Measurements from ENCODE around the gene ASTL. TPM values are rescaled to one million over a fixed set of nuclear protein-coding genes. Genes with fewer than 3 reads are reported as not detected.

ASTL gene
- not detected in 2 replicates for total RNA-seq

GRCh38 chr2:96138179-96139145 lies at the start of gene ASTL:
Gene ASTL (minus strand): TSS chr2:96138502. CDS start chr2:96138436, 66 bp downstream.

GRCh38 chr2:96145036-96145847 lies 6.9 kb upstream of the ASTL start, which contains the start of gene DUSP2:
Gene DUSP2 (minus strand): TSS chr2:96145440. CDS start chr2:96145354, 86 bp downstream.

GRCh38 chr2:96116424-96116878 lies 21.9 kb downstream of the ASTL start, which contains the start of gene ADRA2B:
Gene ADRA2B (minus strand): TSS chr2:96116571. CDS start chr2:96116149, 422 bp downstream.

Other genes starting within 250 kb of the ASTL start
- gene ANKRD36C, start 146.7 kb downstream of the ASTL start, total RNA-seq, result 14.6 and 24.7 TPM in 2 replicates
- gene GPAT2, start 103.6 kb downstream of the ASTL start, total RNA-seq, result 8.5 and 16.7 TPM in 2 replicates
- gene ADRA2B, start 21.9 kb downstream of the ASTL start, total RNA-seq, result 0.16 and 0.54 TPM in 2 replicates
- gene DUSP2, start 6.9 kb upstream of the ASTL start, total RNA-seq, result 1.8 and 2.5 TPM in 2 replicates
- 71.3 and 100 TPM in 2 replicates for gene STARD7, start 70.3 kb upstream of the ASTL start, total RNA-seq
- 26.7 and 28.0 TPM in 2 replicates for gene TMEM127, start 127.5 kb upstream of the ASTL start, total RNA-seq
- 54.2 and 67.2 TPM in 2 replicates for gene CIAO1, start 127.7 kb upstream of the ASTL start, total RNA-seq
- gene SNRNP200, start 167.0 kb upstream of the ASTL start, total RNA-seq, result 45.3 and 51.4 TPM in 2 replicates
- not detected in 2 replicates for gene ITPRIPL1, start 186.8 kb upstream of the ASTL start, total RNA-seq
- gene NCAPH, start 197.3 kb upstream of the ASTL start, total RNA-seq, result 4.1 and 4.7 TPM in 2 replicates

Measured in cardiac atrium fibroblast (primary cell).